Measurements from ENCODE around the gene TFEB. TPM values are rescaled to one million over a fixed set of nuclear protein-coding genes. Genes with fewer than 3 reads are reported as not detected.

TFEB gene
- total RNA-seq, 1 donor from 2014 or later, result 3.1 TPM

- Mint-ChIP-seq H3K27ac (ENCODE audit: unreplicated experiment) (no peak overlapping the region), H3K9me3 (ENCODE audit: unreplicated experiment) (no peaks in the 10 kb centered on the region), H3K36me3 (ENCODE audit: unreplicated experiment) (no peaks in the 10 kb centered on the region), H3K4me1 (ENCODE audit: low read depth, unreplicated experiment) (peaks cover 10% of the 10 kb centered on the region), H3K4me3 (ENCODE audit: unreplicated experiment) (no peak overlapping the region), H3K27me3 (ENCODE audit: unreplicated experiment) (peaks cover 5% of the 10 kb centered on the region)
- no peak for DNase-seq
- TF ChIP-seq, protein P1, sequence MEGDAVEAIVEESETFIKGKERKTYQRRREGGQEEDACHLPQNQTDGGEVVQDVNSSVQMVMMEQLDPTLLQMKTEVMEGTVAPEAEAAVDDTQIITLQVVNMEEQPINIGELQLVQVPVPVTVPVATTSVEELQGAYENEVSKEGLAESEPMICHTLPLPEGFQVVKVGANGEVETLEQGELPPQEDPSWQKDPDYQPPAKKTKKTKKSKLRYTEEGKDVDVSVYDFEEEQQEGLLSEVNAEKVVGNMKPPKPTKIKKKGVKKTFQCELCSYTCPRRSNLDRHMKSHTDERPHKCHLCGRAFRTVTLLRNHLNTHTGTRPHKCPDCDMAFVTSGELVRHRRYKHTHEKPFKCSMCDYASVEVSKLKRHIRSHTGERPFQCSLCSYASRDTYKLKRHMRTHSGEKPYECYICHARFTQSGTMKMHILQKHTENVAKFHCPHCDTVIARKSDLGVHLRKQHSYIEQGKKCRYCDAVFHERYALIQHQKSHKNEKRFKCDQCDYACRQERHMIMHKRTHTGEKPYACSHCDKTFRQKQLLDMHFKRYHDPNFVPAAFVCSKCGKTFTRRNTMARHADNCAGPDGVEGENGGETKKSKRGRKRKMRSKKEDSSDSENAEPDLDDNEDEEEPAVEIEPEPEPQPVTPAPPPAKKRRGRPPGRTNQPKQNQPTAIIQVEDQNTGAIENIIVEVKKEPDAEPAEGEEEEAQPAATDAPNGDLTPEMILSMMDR (IDR thresholded peaks at IDR 0.05; ENCODE audit: partially characterized antibody, unreplicated experiment), result no peak
Measured at GRCh38 chr6:41683273-41683522, 52.2 kb downstream of the TFEB start.

GRCh38 chr6:41682497-41683272, 52.7 kb downstream of the TFEB start:
- peaks cover 10% of the 10 kb centered on the region for H3K4me1 Mint-ChIP-seq (ENCODE audit: low read depth, unreplicated experiment)
- H3K9me3 Mint-ChIP-seq (ENCODE audit: unreplicated experiment), result peaks cover under 1% of the 10 kb centered on the region
- TF ChIP-seq, protein P1 (IDR thresholded peaks at IDR 0.05; ENCODE audit: partially characterized antibody, unreplicated experiment), result peak; percentile 8
- no peak for DNase-seq
- H3K27ac Mint-ChIP-seq (ENCODE audit: unreplicated experiment), result no peak overlapping the region
- peaks cover 4% of the 10 kb centered on the region for H3K27me3 Mint-ChIP-seq (ENCODE audit: unreplicated experiment)
- no peaks in the 10 kb centered on the region for H3K36me3 Mint-ChIP-seq (ENCODE audit: unreplicated experiment)
- H3K4me3 Mint-ChIP-seq (ENCODE audit: unreplicated experiment), result no peak overlapping the region

- TF ChIP-seq, protein P1 (IDR thresholded peaks at IDR 0.05; ENCODE audit: partially characterized antibody, unreplicated experiment), result peak; percentile 83
- Mint-ChIP-seq H3K4me1 (ENCODE audit: low read depth, unreplicated experiment) (peaks cover 15% of the 10 kb centered on the region), H3K27me3 (ENCODE audit: unreplicated experiment) (peaks cover 6% of the 10 kb centered on the region), H3K36me3 (ENCODE audit: unreplicated experiment) (no peaks in the 10 kb centered on the region), H3K4me3 (ENCODE audit: unreplicated experiment) (no peak overlapping the region), H3K9me3 (ENCODE audit: unreplicated experiment) (peaks cover 2% of the 10 kb centered on the region), H3K27ac (ENCODE audit: unreplicated experiment) (no peak overlapping the region)
- DNase-seq, result peak; percentile 94
Measured at GRCh38 chr6:41682056-41682477, 53.3 kb downstream of the TFEB start.

- Mint-ChIP-seq H3K27ac (ENCODE audit: unreplicated experiment) (no peak overlapping the region), H3K9me3 (ENCODE audit: unreplicated experiment) (peaks cover 5% of the 10 kb centered on the region), H3K36me3 (ENCODE audit: unreplicated experiment) (no peaks in the 10 kb centered on the region), H3K4me3 (ENCODE audit: unreplicated experiment) (peak overlapping the region; percentile 52), H3K4me1 (ENCODE audit: low read depth, unreplicated experiment) (peaks cover 29% of the 10 kb centered on the region), H3K27me3 (ENCODE audit: unreplicated experiment) (peaks cover 8% of the 10 kb centered on the region)
- TF ChIP-seq, protein P1 (IDR thresholded peaks at IDR 0.05; ENCODE audit: partially characterized antibody, unreplicated experiment), result no peak
- no peak for DNase-seq
Measured at GRCh38 chr6:41680182-41680965, 55.0 kb downstream of the TFEB start.

GRCh38 chr6:41679696-41680095, 55.7 kb downstream of the TFEB start:
- Mint-ChIP-seq H3K36me3 (ENCODE audit: unreplicated experiment) (no peaks in the 10 kb centered on the region), H3K27ac (ENCODE audit: unreplicated experiment) (no peak overlapping the region), H3K4me1 (ENCODE audit: low read depth, unreplicated experiment) (peaks cover 32% of the 10 kb centered on the region), H3K9me3 (ENCODE audit: unreplicated experiment) (peaks cover 5% of the 10 kb centered on the region), H3K4me3 (ENCODE audit: unreplicated experiment) (no peak overlapping the region), H3K27me3 (ENCODE audit: unreplicated experiment) (peaks cover 8% of the 10 kb centered on the region)
- TF ChIP-seq, protein P1 (IDR thresholded peaks at IDR 0.05; ENCODE audit: partially characterized antibody, unreplicated experiment), result no peak
- no peak for DNase-seq

All from glutamatergic neuron (in vitro differentiated cells).